ENCODE results near the gene SASH1. TPM values are rescaled to one million over a fixed set of nuclear protein-coding genes. Genes with fewer than 3 reads are reported as not detected.

SASH1 gene
- total and polyA plus RNA-seq, 2 donors (not counting 3 experiments of a cell fraction or from before 2014, with no cell fraction given): 18.5 to 103 TPM

DNA sequence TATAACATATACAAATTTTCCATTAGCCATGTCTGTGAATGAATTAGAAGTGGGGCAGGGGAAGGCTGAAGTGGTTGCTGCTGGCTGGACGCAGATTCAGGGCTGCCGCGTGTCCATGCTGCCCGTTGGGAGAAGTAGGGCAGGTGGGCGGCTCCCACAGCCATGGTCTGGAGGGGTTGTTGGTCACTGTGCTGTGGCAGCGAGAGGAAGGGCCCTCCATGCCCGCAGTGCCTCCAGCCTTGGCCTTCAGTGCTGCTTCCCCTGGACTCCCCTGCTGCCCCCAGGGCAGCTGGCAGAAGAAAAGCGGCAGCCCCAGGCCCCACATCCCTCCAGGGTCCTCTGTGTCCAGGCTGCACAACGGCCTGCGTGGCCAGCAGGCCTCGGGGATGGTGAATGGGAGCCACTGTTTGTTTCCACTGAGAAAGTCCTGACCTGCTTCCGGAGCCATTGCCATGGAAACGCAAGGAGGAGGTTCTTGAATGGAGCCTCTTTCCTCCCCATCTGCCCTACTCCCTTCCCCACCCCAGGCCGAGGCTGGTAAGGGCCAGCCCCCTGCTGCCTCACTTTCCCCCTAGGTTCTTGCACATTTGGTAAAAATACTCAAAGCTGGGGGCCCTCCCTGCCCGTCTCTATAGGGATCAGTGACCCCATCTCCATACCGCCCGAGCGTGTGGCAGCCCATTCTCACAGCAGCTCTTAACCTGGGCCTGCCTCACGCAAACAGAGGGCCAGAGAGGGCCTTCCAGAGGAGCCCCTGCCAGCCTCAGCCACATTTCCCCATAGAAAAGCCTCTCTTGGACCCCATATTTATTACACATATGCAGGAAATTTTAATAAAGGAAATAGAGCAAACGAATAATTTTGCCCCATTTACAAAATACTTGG lies 113.3 kb downstream of the SASH1 start:
- peak overlapping the region; percentile 99 for H3K27ac ChIP-seq (ENCODE audit: insufficient read depth, low read depth, low read length)
- CTCF ChIA-PET: interaction anchor here (0.7 to 3.9 kb wide), 7 partner anchors 10 to 109 kb away, joined by 3 to 12 read pairs (median 5); no protein-coding TSS in a partner anchor
- DNase-seq (ENCODE audit: low read depth, low spot score): peak; percentile 33
- TSS peak; percentile 68 for BruUV-seq (replicated peaks)
- dilution Hi-C loops (cut with MboI; ENCODE audit: extremely low pct_ligation_motif_present, low sequenced_read_pairs): no loop called here
- no peaks in the 10 kb centered on the region for H3K27me3 ChIP-seq (ENCODE audit: control insufficient read depth in 2 of 2, insufficient read depth in 2 of 2, low read length in 2 of 2)
- H2AFZ ChIP-seq (ENCODE audit: low read depth, low read length): no peak overlapping the region
- no peaks in the 10 kb centered on the region for H4K20me1 ChIP-seq (replicated peaks; ENCODE audit: control insufficient read depth, extremely low read depth, insufficient read depth, low read length)
- H3K36me3 ChIP-seq (ENCODE audit: control insufficient read depth in 2 of 2, extremely low read depth in 1 of 2, insufficient read depth in 2 of 2, low read length in 2 of 2): peaks cover 13% of the 10 kb centered on the region in 2 experiments
- TF ChIP-seq POLR2A (IDR thresholded peaks at IDR 0.05; ENCODE audit: low read depth, low read length) (no peak), EZH2 (IDR thresholded peaks at IDR 0.05; ENCODE audit: borderline replicate concordance, low read depth, low read length, severe bottlenecking) (no peak), FOS (IDR thresholded peaks at IDR 0.05; ENCODE audit: borderline replicate concordance, insufficient read depth, low read length) (no peak), MYC (IDR thresholded peaks at IDR 0.05; ENCODE audit: low read depth, low read length) (no peak), JUN (IDR thresholded peaks at IDR 0.05; ENCODE audit: borderline replicate concordance, insufficient read depth, insufficient read length, low read depth) (no peak), GATA2 (IDR thresholded peaks at IDR 0.05; ENCODE audit: insufficient read depth, insufficient read length, low read depth, low read length) (no peak), POLR2AphosphoS5 (IDR thresholded peaks at IDR 0.05; ENCODE audit: insufficient read depth, low read depth, low read length) (no peak)
- TF ChIP-seq, protein P1, sequence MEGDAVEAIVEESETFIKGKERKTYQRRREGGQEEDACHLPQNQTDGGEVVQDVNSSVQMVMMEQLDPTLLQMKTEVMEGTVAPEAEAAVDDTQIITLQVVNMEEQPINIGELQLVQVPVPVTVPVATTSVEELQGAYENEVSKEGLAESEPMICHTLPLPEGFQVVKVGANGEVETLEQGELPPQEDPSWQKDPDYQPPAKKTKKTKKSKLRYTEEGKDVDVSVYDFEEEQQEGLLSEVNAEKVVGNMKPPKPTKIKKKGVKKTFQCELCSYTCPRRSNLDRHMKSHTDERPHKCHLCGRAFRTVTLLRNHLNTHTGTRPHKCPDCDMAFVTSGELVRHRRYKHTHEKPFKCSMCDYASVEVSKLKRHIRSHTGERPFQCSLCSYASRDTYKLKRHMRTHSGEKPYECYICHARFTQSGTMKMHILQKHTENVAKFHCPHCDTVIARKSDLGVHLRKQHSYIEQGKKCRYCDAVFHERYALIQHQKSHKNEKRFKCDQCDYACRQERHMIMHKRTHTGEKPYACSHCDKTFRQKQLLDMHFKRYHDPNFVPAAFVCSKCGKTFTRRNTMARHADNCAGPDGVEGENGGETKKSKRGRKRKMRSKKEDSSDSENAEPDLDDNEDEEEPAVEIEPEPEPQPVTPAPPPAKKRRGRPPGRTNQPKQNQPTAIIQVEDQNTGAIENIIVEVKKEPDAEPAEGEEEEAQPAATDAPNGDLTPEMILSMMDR (IDR thresholded peaks at IDR 0.05; ENCODE audit: extremely low read depth in 1 of 2, insufficient read depth in 1 of 2, low read depth in 1 of 2, low read length in 2 of 2): no peak
- POLR2A ChIA-PET: interaction anchor here (0.7 to 1.8 kb wide), 5 partner anchors 10 to 151 kb away, joined by 4 to 10 read pairs (median 5); no protein-coding TSS in a partner anchor
- no peak overlapping the region for H3K4me3 ChIP-seq (replicated peaks in 1 of 3; ENCODE audit: insufficient read depth in 1 of 3, low read depth in 1 of 3, low read length in 3 of 3)
- H3K9ac ChIP-seq (replicated peaks; ENCODE audit: extremely low read depth, insufficient read depth, low read length): peak overlapping the region; percentile 62
- H3K9me1 ChIP-seq (replicated peaks; ENCODE audit: control insufficient read depth, extremely low read depth, insufficient read depth, low read length): no peaks in the 10 kb centered on the region
- intact Hi-C loops (cut with micrococcal nuclease): loop anchor here (1.0 to 2.0 kb wide), 6 partner anchors 11 to 189 kb away; partner anchors contain the start of gene SASH1
- peaks cover 72% of the 10 kb centered on the region for H3K79me2 ChIP-seq (ENCODE audit: control insufficient read depth, insufficient read depth, low read length)
- H3K4me2 ChIP-seq (ENCODE audit: insufficient read depth, low read length): no peak overlapping the region
- H3K9me3 ChIP-seq (replicated peaks; ENCODE audit: control insufficient read depth, insufficient read depth, low read length): no peaks in the 10 kb centered on the region
- FAIRE-seq: no peak
- peaks cover 79% of the 10 kb centered on the region for H3K4me1 ChIP-seq (ENCODE audit: control insufficient read depth, extremely low read depth, insufficient read depth, low read length)

Measured in endothelial cell of umbilical vein (primary cell).